Body of pancreas (tissue), 4 donors: ENCODE measurements around the gene ACTL8.

Experiments used
- POLR2A ChIP-seq, 3 donors: fragments of 450-650 bp; IDR thresholded peaks; one replicate each; pipeline ENCODE4 v1.6.1; 2016; ENCODE audit warnings: antibody characterized with exemption in 3 of 3, mild to moderate bottlenecking in 2 of 3
- TF ChIP-seq, protein P1 (sequence below), 7 experiments: fragments of 450-650 bp in 4 of 7; fragments of 200-600 bp in 3 of 7; sonication (generic) in 3 of 7; IDR thresholded peaks; one replicate each; pipeline ENCODE4 v1.5.1; 2016 to 2019; ENCODE audit warnings: antibody characterized with exemption in 7 of 7

DNA sequence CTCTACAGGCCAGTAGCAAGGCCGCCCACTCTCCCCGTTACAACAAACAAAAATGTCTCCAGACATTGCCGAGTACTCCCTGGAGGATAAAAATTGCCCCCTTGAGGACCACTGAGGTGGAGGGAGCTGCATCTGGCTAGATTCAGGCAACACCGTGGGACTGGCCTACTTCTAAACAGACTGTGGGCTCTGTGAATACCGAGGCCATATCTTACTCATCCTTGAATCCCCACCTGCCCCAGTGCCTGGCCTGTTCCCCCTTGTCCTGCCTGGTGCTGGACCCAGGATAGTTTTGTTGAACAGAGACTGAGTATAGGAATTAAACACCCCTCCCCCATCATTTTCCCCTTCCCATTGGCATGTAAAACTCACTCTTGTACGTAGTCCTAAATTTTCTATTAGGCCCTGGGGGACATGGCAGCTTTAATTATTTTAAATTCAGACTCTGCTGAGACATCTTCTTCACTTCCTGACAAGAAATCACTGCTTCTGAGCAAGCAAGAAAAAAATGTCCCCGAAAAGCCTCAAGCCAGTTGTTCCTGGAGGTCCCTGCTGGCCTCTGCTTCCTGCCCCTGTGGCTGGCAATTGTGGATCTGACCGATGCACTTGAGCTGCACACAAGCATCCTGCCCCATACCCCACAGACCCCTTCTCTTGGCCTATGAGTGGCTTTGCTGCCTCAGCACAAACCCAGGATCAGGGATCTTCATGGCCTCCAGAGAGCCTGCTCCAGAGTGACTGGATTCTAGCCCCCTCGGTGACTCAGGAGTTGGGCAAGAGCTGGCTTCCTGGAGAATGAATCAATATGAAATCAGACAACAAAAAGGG is 111.0 kb downstream of the ACTL8 start:
- TF ChIP-seq, protein P1, sequence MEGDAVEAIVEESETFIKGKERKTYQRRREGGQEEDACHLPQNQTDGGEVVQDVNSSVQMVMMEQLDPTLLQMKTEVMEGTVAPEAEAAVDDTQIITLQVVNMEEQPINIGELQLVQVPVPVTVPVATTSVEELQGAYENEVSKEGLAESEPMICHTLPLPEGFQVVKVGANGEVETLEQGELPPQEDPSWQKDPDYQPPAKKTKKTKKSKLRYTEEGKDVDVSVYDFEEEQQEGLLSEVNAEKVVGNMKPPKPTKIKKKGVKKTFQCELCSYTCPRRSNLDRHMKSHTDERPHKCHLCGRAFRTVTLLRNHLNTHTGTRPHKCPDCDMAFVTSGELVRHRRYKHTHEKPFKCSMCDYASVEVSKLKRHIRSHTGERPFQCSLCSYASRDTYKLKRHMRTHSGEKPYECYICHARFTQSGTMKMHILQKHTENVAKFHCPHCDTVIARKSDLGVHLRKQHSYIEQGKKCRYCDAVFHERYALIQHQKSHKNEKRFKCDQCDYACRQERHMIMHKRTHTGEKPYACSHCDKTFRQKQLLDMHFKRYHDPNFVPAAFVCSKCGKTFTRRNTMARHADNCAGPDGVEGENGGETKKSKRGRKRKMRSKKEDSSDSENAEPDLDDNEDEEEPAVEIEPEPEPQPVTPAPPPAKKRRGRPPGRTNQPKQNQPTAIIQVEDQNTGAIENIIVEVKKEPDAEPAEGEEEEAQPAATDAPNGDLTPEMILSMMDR (IDR thresholded peaks at IDR 0.05), result no peak
- TF ChIP-seq POLR2A (IDR thresholded peaks at IDR 0.05), result no peak
